ENCODE measurements around the gene GAK. TPM values are rescaled to one million over a fixed set of nuclear protein-coding genes. Genes with fewer than 3 reads are reported as not detected.

The GAK gene
- total RNA-seq, 1 donor from 2014 or later: 89.1 TPM

- no peaks in the 10 kb centered on the region for H3K4me1 ChIP-seq
- no peak for DNase-seq (ENCODE audit: extremely low spot score in 2 of 2)
- H3K27ac ChIP-seq: no peak overlapping the region
- no peaks in the 10 kb centered on the region for H3K9me3 ChIP-seq
- no peaks in the 10 kb centered on the region for H3K27me3 ChIP-seq
- TF ChIP-seq, protein P1, sequence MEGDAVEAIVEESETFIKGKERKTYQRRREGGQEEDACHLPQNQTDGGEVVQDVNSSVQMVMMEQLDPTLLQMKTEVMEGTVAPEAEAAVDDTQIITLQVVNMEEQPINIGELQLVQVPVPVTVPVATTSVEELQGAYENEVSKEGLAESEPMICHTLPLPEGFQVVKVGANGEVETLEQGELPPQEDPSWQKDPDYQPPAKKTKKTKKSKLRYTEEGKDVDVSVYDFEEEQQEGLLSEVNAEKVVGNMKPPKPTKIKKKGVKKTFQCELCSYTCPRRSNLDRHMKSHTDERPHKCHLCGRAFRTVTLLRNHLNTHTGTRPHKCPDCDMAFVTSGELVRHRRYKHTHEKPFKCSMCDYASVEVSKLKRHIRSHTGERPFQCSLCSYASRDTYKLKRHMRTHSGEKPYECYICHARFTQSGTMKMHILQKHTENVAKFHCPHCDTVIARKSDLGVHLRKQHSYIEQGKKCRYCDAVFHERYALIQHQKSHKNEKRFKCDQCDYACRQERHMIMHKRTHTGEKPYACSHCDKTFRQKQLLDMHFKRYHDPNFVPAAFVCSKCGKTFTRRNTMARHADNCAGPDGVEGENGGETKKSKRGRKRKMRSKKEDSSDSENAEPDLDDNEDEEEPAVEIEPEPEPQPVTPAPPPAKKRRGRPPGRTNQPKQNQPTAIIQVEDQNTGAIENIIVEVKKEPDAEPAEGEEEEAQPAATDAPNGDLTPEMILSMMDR (IDR thresholded peaks at IDR 0.05): no peak
- no peak for TF ChIP-seq POLR2AphosphoS5 (IDR thresholded peaks at IDR 0.05; ENCODE audit: insufficient read depth in 1 of 2, low read depth in 1 of 2)
- H3K36me3 ChIP-seq: peaks cover 0 to 13% of the 10 kb centered on the region in 2 donors
- intact Hi-C loops (cut with DNase I): no loop called here
- no peak overlapping the region for H3K4me3 ChIP-seq
Measured at GRCh38 chr4:950136-951020, 18.3 kb upstream of the GAK start.

- Histone ChIP-seq H3K4me3 (no peak overlapping the region), H3K4me1 (no peaks in the 10 kb centered on the region), H3K27ac (no peak overlapping the region), H3K27me3 (no peaks in the 10 kb centered on the region), H3K36me3 (peaks cover 0 to 6% of the 10 kb centered on the region in 2 donors), H3K9me3 (no peaks in the 10 kb centered on the region)
- intact Hi-C loops (cut with DNase I): no loop called here
- DNase-seq (ENCODE audit: extremely low spot score in 2 of 2): no peak
- TF ChIP-seq POLR2AphosphoS5 (IDR thresholded peaks at IDR 0.05; ENCODE audit: insufficient read depth in 1 of 2, low read depth in 1 of 2): no peak
- TF ChIP-seq, protein P1 (IDR thresholded peaks at IDR 0.05): no peak
- no peak for TF ChIP-seq POLR2A (IDR thresholded peaks at IDR 0.05)
Measured at GRCh38 chr4:949656-950055, 17.5 kb upstream of the GAK start.

GRCh38 chr4:948936-949300, 16.8 kb upstream of the GAK start:
- Histone ChIP-seq H3K36me3 (peaks cover 0 to 6% of the 10 kb centered on the region in 2 donors), H3K4me1 (no peaks in the 10 kb centered on the region), H3K27ac (no peak overlapping the region), H3K4me3 (no peak overlapping the region), H3K9me3 (no peaks in the 10 kb centered on the region), H3K27me3 (no peaks in the 10 kb centered on the region)
- DNase-seq (ENCODE audit: extremely low spot score in 2 of 2): no peak
- intact Hi-C loops (cut with DNase I): no loop called here
- TF ChIP-seq POLR2A (IDR thresholded peaks at IDR 0.05): no peak

- H3K27me3 ChIP-seq: no peaks in the 10 kb centered on the region
- intact Hi-C loops (cut with DNase I): no loop called here
- DNase-seq (ENCODE audit: extremely low spot score in 2 of 2): no peak
Measured at GRCh38 chr4:948101-948935, 16.2 kb upstream of the GAK start.

GRCh38 chr4:947491-947971, 15.4 kb upstream of the GAK start:
- Histone ChIP-seq H3K27me3 (no peaks in the 10 kb centered on the region), H3K4me3 (no peak overlapping the region), H3K9me3 (no peaks in the 10 kb centered on the region), H3K36me3 (no peaks in the 10 kb centered on the region), H3K27ac (no peak overlapping the region), H3K4me1 (no peaks in the 10 kb centered on the region)
- intact Hi-C loops (cut with DNase I): no loop called here
- no peak for DNase-seq (ENCODE audit: extremely low spot score in 2 of 2)
- TF ChIP-seq POLR2AphosphoS5 (IDR thresholded peaks at IDR 0.05; ENCODE audit: insufficient read depth in 1 of 2, low read depth in 1 of 2): no peak
- TF ChIP-seq, protein P1 (IDR thresholded peaks at IDR 0.05): no peak
- no peak for TF ChIP-seq POLR2A (IDR thresholded peaks at IDR 0.05)

More at GRCh38 chr4:948101-948935, 16.2 kb upstream of the GAK start:
- Histone ChIP-seq H3K36me3 (peaks cover 0 to 1% of the 10 kb centered on the region in 2 donors), H3K9me3 (no peaks in the 10 kb centered on the region), H3K4me1 (no peaks in the 10 kb centered on the region), H3K27ac (no peak overlapping the region), H3K4me3 (no peak overlapping the region)
- no peak for TF ChIP-seq POLR2AphosphoS5 (IDR thresholded peaks at IDR 0.05; ENCODE audit: insufficient read depth in 1 of 2, low read depth in 1 of 2)
- TF ChIP-seq, protein P1 (IDR thresholded peaks at IDR 0.05): no peak
- TF ChIP-seq POLR2A (IDR thresholded peaks at IDR 0.05): no peak

Data from vagina (tissue), 2 donors.